CD4-positive, alpha-beta T cell treated with Interleukin-4 for 1 hour (primary cell): ENCODE data around the gene PPOX.

Experiments
- DNase-seq, 2 donors: peaks; one replicate each; pipeline ENCODE4 v3.0.0-alpha.2; 2020 to 2022

The PPOX gene

DNA sequence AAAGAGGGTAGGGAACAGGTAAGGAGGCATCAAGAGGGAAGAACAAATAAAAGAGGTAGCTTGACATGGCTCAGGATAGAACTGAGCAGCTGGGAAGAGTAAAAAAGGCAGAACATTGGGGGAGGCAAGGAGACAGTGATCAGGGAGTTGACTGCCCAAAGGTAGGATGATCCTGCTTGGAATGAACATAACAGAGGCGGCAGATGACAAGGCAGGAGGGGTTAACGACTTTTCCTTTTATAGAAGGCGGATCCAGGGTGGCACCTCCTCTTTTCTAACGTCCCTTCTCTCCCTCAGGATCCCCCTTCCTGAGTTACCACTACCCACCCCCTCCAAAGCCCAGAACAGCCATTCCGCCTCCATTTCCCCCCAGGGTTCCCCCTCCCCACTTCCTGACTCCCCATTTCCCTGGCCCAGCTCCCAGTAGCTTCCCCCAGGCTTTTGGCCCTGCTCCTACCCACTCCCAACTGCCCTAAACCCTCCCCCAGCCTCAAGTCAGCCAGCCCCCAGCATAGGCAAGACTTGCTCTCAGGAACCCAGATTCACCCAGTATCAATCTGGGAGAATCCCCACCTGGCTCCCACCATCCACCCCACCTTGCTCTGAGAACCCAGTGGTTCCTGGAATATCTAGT, 33.4 kb downstream of the PPOX start:
- DNase-seq = no peak

DNA sequence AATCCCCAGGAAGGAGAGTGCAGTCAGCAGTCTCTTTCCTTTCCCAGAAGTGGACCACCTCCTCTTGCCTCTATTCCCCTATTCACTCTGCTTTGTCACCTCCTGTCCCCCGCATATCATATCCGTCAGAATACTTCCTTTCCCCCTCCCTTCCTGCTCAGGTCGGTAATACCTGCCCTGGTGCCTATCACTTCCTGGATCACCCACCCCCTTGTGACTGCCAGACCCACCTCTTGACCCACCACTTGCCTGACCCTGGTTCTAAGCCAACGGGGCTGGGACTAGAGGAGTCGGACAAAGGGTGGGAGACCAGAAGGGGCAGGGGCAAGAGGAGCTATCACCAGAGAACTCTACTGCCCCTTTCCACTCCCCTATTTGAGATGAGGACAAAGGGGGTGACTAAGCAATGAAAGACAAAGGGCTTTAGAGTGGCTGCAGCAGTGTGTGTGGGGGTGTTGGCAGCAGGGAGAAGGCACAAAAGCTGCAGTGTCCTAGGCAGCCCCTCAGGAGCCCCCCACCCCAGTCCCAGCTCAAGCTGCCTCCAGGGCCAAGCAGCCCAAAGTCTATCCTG, 34.3 kb downstream of the PPOX start:
- peak in 1 of 2 donors; percentile 53 for DNase-seq

DNA sequence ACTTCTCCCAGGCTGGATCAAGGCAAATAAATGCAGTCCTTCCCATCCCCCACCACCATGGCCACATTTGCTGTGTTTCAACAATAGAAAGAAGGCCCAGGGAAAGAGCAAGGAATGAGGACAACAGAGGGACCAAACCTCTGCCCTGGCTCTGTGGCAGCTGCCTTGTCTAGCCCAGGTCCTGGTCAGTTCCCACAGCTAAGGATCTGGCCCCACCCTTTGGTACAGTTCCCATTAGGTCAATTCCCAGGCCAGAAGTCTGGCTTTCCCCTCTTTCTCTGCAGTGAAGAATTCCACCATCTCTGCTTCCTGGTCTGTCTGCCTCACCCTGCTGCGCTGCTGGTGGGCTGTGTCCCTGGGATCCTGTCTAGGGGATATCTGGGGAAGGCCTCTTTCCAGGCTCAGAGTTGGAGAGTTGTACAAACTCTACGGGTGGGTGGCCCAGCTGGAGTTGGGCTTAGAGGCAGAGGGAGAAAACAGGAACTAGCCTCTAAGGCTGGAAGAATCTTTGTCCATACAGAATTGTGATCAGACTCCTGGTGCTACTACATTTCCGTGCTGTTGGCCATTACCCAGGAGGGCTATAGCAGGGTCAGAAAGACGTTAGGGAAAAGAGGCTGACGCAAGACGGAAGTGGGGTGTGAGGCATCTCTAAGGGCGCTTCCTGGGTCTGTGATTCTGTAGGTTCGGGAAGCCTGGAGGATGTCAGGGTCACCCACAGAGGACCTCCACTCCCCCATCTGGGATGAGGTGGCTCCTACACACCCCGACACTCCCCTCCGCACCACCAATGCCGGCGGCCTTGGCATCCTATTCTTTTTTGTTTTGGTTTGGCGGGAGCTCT, 35.0 kb downstream of the PPOX start:
- no peak for DNase-seq

DNA sequence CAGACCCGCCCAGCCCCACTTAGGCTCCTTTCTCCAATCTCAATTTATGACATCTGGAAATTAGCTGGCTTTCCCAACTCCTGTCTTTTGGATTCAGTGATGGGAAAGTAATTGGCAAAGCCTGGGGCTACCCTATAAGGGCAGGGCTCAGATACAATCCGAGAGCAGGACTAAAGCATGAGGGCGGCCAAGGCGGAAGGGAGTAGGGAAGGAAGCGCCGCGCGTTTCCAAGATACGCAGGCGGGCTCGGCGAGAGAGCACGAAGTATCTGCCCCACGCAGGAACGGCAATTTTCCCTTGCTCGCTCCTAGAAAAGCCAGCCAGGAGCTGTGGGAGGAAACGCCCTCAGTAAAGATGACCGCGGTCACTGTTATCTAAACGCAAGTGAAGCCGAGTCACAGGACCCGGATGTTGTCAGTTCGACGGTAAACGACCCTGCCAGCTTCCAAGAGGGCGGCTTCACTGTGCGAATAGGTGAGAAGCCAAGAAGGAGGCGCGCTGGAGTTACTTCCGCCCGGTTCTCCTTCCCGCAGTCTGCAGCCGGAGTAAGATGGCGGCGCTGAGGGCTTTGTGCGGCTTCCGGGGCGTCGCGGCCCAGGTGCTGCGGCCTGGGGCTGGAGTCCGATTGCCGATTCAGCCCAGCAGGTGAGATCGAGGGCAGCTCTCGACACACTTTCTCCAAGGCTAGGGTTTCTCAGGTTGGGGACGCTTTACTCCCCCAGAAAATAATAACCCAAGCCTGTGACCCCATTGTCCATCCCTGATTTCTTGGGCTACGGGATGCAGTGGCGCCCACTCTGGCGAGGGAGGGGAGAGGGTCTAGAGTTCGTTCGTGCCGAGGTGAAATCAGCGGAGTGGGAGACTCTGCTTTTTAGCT, 35.8 kb downstream of the PPOX start, which contains the start of gene NDUFS2:
TSS of gene NDUFS2 (plus strand) at position 532 of the 877 bp plus-strand sequence. CDS start at position 551, 19 bp downstream.
- peak; percentile 98 for DNase-seq

DNA sequence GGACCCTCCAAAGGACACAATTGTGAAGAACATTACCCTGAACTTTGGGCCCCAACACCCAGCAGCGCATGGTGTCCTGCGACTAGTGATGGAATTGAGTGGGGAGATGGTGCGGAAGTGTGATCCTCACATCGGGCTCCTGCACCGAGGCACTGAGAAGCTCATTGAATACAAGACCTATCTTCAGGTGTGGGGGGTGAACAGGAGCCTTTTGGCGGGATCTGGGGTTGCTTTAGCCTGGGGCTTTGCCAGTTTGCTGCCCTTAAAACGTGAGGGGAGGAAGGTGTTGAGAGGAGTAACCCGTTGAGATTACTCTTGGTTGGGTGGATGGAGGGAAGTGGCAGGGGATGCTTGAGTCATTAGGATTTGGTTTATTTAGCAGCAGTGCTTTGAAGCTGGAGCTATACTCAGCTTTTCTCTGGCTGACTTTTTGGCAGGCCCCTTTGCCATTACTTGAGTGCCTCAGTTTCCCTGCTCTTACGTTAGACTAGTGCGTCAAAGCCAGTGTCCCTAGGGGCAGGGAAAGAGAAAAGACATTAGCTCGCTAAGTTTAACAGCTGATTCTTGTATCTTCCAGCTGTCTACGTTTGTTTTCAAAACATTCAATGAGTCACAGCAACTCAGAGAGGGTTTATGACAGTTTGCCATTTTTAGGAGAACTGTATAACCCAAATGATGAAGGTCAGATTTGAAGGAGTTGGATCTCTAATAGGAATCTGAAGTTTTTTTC, 40.4 kb downstream of the PPOX start:
- DNase-seq = no peak

DNA sequence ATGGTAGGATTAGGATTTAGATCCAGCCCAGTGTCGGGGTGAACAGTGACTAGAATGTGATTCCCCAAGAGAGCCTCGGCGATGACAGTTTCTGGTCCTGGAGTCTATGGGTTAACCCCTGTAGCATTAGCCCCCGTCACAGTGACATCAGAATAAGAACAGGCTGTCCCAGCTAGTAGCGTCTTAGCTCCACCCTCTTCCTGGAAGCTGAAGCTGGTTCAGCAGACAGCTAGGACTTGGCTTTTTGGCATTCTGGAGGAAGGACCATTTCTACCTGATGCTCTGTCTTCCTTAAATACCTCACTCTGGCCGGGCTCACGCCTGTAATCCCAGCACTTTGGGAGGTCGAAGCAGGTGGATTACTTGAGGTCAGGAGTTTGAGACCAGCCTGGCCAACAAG, 40.9 kb downstream of the PPOX start:
- no peak for DNase-seq

DNA sequence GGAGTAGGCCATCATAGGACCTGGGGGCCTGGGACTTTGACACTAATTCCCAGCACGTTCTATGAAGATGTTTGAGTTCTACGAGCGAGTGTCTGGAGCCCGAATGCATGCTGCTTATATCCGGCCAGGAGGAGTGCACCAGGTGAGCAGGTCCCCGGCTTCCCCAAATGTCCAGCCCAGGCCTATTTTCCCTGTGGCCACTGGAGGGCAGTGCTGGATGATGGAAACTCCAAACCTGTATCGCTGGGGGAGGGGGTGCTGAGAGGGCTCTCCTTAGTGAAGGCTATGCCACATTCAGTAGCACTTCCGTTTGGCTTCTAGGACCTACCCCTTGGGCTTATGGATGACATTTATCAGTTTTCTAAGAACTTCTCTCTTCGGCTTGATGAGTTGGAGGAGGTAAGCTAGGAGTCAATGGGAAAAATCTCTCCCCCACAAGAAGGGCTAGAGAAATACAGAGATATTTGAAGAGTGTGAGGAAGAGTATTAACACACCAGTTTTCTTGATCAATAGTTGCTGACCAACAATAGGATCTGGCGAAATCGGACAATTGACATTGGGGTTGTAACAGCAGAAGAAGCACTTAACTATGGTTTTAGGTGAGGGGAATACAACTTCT, 43.7 kb downstream of the PPOX start:
- DNase-seq = peak; percentile 81 to 82

DNA sequence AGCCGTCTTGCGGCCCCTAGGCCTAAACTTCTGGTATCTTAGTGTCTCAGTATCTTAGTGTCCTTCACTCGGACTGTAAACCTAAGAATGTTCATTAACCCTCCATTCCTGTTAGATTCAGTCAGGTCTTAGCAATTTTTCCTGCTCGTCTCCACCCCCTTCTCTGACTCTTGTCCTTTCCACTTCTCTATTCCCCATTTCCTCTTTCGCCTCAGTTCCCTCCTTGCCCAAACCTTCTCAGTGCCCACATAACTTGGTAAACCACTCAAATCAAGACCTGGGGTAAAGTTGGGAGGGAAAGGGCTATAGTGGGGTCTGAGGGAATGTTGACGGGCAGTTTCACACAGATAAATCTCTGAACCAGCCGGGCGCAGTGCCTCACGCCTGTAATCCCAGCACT, 48.1 kb downstream of the PPOX start:
- no peak for DNase-seq

DNA sequence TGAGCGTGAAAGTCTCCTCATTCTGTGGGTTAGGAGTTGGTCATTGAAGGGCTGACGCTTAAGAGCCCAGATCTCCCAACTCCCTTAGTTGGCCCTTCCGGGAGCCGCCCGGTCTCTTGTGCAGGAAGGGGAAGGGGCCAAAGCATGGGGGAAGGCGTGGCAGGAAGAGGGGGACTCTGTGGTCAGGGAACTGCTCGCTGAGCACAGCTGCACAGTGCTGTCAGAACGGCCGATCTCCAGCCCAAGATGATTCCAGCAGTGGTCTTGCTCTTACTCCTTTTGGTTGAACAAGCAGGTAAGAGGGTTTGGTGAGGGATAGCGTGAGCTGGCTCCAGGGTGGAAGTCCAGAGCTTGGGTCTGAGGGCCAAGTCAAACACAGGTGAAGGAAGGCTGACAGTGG, 48.9 kb downstream of the PPOX start, which contains the start of gene FCER1G:
TSS of gene FCER1G (plus strand) at position 220 of the 400 bp plus-strand sequence. CDS start at position 247, 27 bp downstream.
- peak in 1 of 2 donors; percentile 69 for DNase-seq

DNA sequence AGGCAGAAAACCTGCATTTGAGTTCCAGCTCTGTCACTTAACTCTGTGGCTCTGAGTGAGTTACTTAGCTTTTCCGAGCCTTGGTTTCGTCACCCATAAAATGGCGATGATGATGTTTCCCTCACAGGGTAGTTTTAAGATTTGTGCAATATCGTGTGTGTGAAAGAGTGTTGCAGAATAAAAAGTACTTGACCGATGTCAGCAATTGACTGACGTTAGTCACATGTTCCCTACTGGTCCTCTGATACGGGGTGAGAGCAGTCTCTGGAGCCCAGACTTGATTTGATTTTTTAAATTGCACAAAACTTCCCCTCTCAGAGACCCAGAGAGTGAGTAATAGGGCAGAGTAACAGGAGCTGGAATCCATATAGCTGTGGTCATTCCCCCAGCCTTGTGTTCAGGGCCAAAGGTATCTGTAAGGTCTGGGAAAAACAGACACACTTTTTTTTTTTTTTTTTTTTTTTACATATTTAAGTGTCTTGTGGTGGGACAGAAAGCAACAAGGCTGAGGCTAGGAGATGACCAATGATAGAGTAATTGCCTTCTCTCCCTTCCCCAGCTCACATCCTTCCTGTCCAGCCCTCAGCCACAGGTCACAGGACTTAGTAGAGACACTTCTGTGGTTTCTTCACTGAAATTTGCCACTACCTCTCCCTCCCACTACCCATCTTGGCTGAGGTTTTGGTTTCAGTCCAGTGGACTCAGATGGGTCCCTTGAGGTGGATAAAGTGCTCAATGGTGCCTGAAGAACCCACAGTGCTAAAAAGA, 50.9 kb downstream of the PPOX start:
- peak in 1 of 2 donors; percentile 63 for DNase-seq

DNA sequence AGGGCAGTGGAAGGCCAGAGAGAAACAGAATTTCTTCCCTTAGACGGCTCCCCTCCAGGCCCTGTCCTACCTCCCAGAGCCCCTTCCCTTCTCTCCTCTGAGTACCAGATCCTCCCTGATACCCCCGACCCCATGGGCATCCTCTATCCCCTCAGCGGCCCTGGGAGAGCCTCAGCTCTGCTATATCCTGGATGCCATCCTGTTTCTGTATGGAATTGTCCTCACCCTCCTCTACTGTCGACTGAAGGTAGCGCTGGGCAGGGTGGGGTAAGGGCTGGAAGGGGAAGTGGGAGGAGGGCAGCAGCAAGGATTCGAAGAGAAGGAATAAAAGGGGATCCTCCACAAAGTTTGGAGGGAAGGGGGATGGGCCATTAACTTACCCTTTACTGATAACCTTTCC, 51.6 kb downstream of the PPOX start:
- no peak for DNase-seq

DNA sequence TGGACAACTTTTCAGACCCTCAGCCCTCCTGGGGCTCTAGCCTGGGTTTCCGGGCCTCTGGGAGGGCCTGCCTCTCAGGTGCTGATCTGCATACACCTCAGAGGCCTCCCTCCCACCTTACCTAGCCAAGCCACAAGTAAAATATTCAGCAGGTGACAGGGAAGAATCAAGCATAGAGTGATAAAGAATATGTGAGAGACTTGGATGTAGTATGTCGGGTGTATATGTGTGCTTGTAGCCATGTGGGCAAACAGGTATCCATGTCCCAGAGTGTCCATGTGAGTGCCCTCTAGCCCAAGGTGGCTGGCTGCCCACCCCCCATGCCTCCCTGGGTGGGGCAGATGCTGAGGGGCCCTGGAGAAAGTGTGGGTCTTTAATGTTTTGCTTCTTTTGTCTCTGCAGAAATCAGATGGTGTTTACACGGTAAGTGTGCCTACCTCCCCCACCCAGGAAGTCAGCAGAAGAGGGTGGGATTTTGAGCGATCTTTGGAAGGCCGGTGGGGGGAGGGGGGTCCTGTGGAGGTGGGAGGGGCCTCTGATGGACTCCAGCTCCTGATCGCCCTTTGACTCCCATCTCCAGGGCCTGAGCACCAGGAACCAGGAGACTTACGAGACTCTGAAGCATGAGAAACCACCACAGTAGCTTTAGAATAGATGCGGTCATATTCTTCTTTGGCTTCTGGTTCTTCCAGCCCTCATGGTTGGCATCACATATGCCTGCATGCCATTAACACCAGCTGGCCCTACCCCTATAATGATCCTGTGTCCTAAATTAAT, 52.3 kb downstream of the PPOX start:
- no peak for DNase-seq

DNA sequence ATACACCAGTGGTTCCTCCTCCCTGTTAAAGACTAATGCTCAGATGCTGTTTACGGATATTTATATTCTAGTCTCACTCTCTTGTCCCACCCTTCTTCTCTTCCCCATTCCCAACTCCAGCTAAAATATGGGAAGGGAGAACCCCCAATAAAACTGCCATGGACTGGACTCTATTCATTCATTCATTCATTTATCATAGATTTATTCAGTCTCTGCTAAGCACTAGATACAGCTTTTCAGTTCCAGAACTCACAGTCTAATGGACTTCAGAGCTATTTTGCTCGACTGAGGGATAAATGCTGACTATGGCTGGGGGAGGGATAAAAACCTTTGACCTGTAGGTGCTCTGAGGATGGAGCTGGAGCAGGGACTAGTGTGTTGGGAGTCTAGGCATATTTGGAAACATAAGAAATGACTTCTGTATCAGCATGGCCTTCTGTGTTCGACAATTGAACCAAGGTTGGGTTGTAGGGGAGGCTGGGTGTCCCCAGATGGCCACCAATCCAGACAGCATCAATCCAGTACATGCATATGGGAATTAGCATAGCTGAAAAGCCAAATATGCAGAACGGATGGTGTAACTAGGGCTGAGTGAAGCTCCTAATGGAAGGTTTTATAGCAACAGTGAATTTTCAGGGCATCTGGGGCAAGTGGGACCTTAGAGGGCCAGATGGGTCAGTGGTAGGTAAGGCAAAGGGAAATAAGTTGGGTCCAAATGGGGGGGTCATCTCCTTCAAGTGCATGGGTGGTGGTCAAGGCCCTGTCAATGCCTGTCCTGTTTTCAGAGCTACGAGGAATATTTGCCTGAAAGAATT, 53.1 kb downstream of the PPOX start:
- DNase-seq = no peak

DNA sequence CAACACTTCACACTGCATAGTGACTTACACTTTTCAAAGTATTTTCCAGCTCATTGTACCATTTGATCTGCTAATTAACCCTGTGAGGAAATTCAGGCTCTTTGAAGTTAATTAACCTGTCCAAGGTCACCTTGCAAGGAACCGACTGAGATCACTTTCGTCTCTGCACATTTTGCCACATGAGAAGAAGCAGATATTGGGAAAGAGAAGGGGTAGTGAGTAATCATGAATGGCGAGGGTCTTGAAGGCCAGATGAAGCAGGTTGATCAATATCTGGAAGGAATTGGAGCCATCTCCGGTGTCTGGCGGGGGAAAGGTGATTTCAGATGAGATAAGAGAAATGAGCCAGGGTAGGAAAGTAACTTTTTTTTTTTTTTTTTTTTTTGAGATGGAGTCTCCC, 53.8 kb downstream of the PPOX start:
- DNase-seq = no peak
